IMR-90 (cell line): ENCODE data around the gene SLC17A9. TPM values are rescaled to one million over a fixed set of nuclear protein-coding genes. Genes with fewer than 3 reads are reported as not detected.

Source experiments
- ATAC-seq: fragments of 200-7000 bp; cut with Tn5 transposase; 2 replicates; pipeline ENCODE4 v1.9.1; 2020; ENCODE audit warnings: low read depth, mild to moderate bottlenecking, moderate library complexity
- BruUV-seq: library from RNA; stranded (reverse); fragments of 400-500 nt; replicated peaks from 2 replicates; lab custom pipeline; 2021; lab: Mats Ljungman, UMichigan
- CTCF ChIA-PET: fragments of 300-600 bp; formaldehyde crosslinking; extraction: SDS; loops from one replicate; lab custom pipeline; 2021; ENCODE audit warnings: antibody characterized with exemption; lab: Yijun Ruan, JAX
- POLR2A ChIA-PET: fragments of 300-600 bp; sonication (Branson Sonifier 250); formaldehyde crosslinking; loops from one replicate; lab custom pipeline; 2022; ENCODE audit warnings: antibody characterized with exemption; ENCODE audit not compliant: unreplicated experiment; lab: Charles Lee
- DNase-seq: peaks from one replicate; pipeline ENCODE4 v3.0.0; 2013
- H2AFZ ChIP-seq: replicated peaks from 2 replicates; pipeline ENCODE3; 2013; ENCODE audit warnings: low read length, mild to moderate bottlenecking; ENCODE audit not compliant: poor library complexity
- H2AK5ac ChIP-seq: 2 replicates; pipeline ENCODE4 v1.6.1; 2013; ENCODE audit warnings: low read depth, low read length, inconsistent platforms
- H2AK9ac ChIP-seq: replicated peaks from 2 replicates; pipeline ENCODE3; 2013; ENCODE audit warnings: mild to moderate bottlenecking, low read depth, low read length, moderate library complexity; ENCODE audit not compliant: poor library complexity
- H2BK120ac ChIP-seq: 2 replicates; pipeline ENCODE4 v1.6.1; 2013; ENCODE audit warnings: low read depth, low read length, inconsistent platforms
- H2BK15ac ChIP-seq: 3 replicates; pipeline ENCODE4 v1.6.1; 2013; ENCODE audit warnings: low read depth, low read length, inconsistent platforms
- H2BK20ac ChIP-seq: 2 replicates; pipeline ENCODE4 v1.6.1; 2013; ENCODE audit warnings: low read depth, mild to moderate bottlenecking, inconsistent platforms, low read length, moderate library complexity
- H2BK5ac ChIP-seq: 2 replicates; pipeline ENCODE4 v1.6.1; 2013; ENCODE audit warnings: mild to moderate bottlenecking, low read depth, low read length, inconsistent platforms; ENCODE audit not compliant: poor library complexity, severe bottlenecking
- H3K14ac ChIP-seq: replicated peaks from 2 replicates; pipeline ENCODE4 v1.6.1; 2013; ENCODE audit warnings: low read depth, low read length, inconsistent platforms
- H3K18ac ChIP-seq: 2 replicates; pipeline ENCODE4 v1.6.1; 2013; ENCODE audit warnings: low read depth, low read length, control low read depth
- H3K23ac ChIP-seq: 2 replicates; pipeline ENCODE4 v1.6.1; 2013; ENCODE audit warnings: low read depth, low read length, inconsistent platforms
- H3K27ac ChIP-seq: 2 replicates; pipeline ENCODE4 v1.5.1; 2013; ENCODE audit warnings: mild to moderate bottlenecking, control low read depth, low read length; ENCODE audit not compliant: insufficient read depth
- H3K27me3 ChIP-seq: 2 replicates; pipeline ENCODE4 v1.6.1; 2013; ENCODE audit warnings: low read length; ENCODE audit not compliant: control insufficient read depth, insufficient read depth
- H3K36me3 ChIP-seq: 2 replicates; pipeline ENCODE4 v1.6.1; 2013; ENCODE audit warnings: low read length, mixed read lengths; ENCODE audit not compliant: control insufficient read depth, insufficient read depth
- H3K4ac ChIP-seq: 2 replicates; pipeline ENCODE4 v1.6.1; 2013; ENCODE audit warnings: low read depth, low read length, inconsistent platforms
- H3K4me1 ChIP-seq: 2 replicates; pipeline ENCODE4 v1.6.1; 2013; ENCODE audit warnings: low read length, mixed read lengths; ENCODE audit not compliant: control insufficient read depth, insufficient read depth
- H3K4me2 ChIP-seq: 2 replicates; pipeline ENCODE4 v1.6.1; 2013; ENCODE audit warnings: low read depth, mild to moderate bottlenecking, control low read depth, low read length, moderate library complexity
- H3K4me3 ChIP-seq: 2 replicates; pipeline ENCODE4 v1.5.1; 2013; ENCODE audit warnings: low read depth, mild to moderate bottlenecking, control low read depth, low read length, moderate library complexity; ENCODE audit not compliant: insufficient read depth
- H3K56ac ChIP-seq: 2 replicates; pipeline ENCODE4 v1.6.1; 2013; ENCODE audit warnings: low read length, inconsistent platforms; ENCODE audit not compliant: insufficient read depth; ENCODE audit errors: extremely low read depth
- H3K79me1 ChIP-seq, 2 experiments: 2 replicates each; pipeline ENCODE4 v1.6.1; 2013; ENCODE audit warnings: low read length in 2 of 2, inconsistent platforms in 1 of 2, low read depth in 1 of 2
- H3K9ac ChIP-seq: 2 replicates; pipeline ENCODE4 v1.6.1; 2013; ENCODE audit warnings: low read depth, low read length, control low read depth
- H3K9me1 ChIP-seq: 2 replicates; pipeline ENCODE4 v1.6.1; 2013; ENCODE audit warnings: low read length, inconsistent platforms; ENCODE audit not compliant: insufficient read depth
- H3K9me3 ChIP-seq: 2 replicates; pipeline ENCODE4 v1.6.1; 2013; ENCODE audit warnings: low read length; ENCODE audit not compliant: control insufficient read depth, insufficient read depth
- H4K20me1 ChIP-seq: 2 replicates; pipeline ENCODE4 v1.6.1; 2013; ENCODE audit warnings: low read length, inconsistent platforms; ENCODE audit not compliant: insufficient read depth
- H4K5ac ChIP-seq: 2 replicates; pipeline ENCODE4 v1.6.1; 2013; ENCODE audit warnings: mild to moderate bottlenecking, low read depth, low read length, control low read depth
- H4K8ac ChIP-seq, 2 experiments: 2 replicates each; pipeline ENCODE4 v1.6.1; 2013; ENCODE audit warnings: low read depth in 2 of 2, low read length in 2 of 2, control low read depth in 1 of 2, inconsistent platforms in 1 of 2
- H4K91ac ChIP-seq: 2 replicates; pipeline ENCODE4 v1.6.1; 2013; ENCODE audit warnings: low read depth, low read length, inconsistent platforms; ENCODE audit not compliant: insufficient read depth
- BHLHE40 ChIP-seq: fragments of 150-350 bp; IDR thresholded peaks from 2 replicates; pipeline ENCODE4 v1.6.1; 2016; ENCODE audit warnings: mild to moderate bottlenecking, low read depth, low read length
- CEBPB ChIP-seq: IDR thresholded peaks from 2 replicates; pipeline ENCODE4 v1.6.1; 2012; ENCODE audit warnings: low read depth, low read length, improper control_type of control experiment
- CHD1 ChIP-seq: IDR thresholded peaks from 2 replicates; pipeline ENCODE4 v1.6.1; 2012; ENCODE audit warnings: low read depth, low read length, improper control_type of control experiment
- CTCF ChIP-seq: conservative IDR thresholded peaks from 2 replicates; pipeline ENCODE4 v1.5.1; 2012; ENCODE audit warnings: mild to moderate bottlenecking, low read depth, low read length, improper control_type of control experiment
- ELK1 ChIP-seq: fragments of 150-350 bp; IDR thresholded peaks from 2 replicates; pipeline ENCODE4 v1.6.1; 2016; ENCODE audit warnings: low read depth, mild to moderate bottlenecking, low read length, moderate library complexity, borderline replicate concordance
- FOS ChIP-seq: fragments of 150-350 bp; IDR thresholded peaks from 2 replicates; pipeline ENCODE4 v1.6.1; 2016; ENCODE audit warnings: low read depth, low read length
- MAFK ChIP-seq: IDR thresholded peaks from 2 replicates; pipeline ENCODE4 v1.6.1; 2012; ENCODE audit warnings: low read depth, low read length, improper control_type of control experiment
- MAZ ChIP-seq: IDR thresholded peaks from 2 replicates; pipeline ENCODE4 v1.6.1; 2012; ENCODE audit warnings: low read depth, mild to moderate bottlenecking, low read length, improper control_type of control experiment, moderate library complexity, borderline replicate concordance
- MXI1 ChIP-seq: IDR thresholded peaks from 2 replicates; pipeline ENCODE4 v1.6.1; 2012; ENCODE audit warnings: low read depth, mild to moderate bottlenecking, low read length, moderate library complexity, borderline replicate concordance
- NFE2L2 ChIP-seq: fragments of 150-350 bp; IDR thresholded peaks from 2 replicates; pipeline ENCODE4 v1.6.1; 2016; ENCODE audit warnings: low read depth, mild to moderate bottlenecking, low read length
- POLR2A ChIP-seq: IDR thresholded peaks from 2 replicates; pipeline ENCODE4 v1.6.1; 2012; ENCODE audit warnings: mild to moderate bottlenecking, low read depth, low read length
- RAD21 ChIP-seq: IDR thresholded peaks from 2 replicates; pipeline ENCODE4 v1.6.1; 2012; ENCODE audit warnings: low read length, improper control_type of control experiment
- RCOR1 ChIP-seq: IDR thresholded peaks from 2 replicates; pipeline ENCODE4 v1.6.1; 2012; ENCODE audit warnings: mild to moderate bottlenecking, low read length, improper control_type of control experiment; ENCODE audit not compliant: insufficient replicate concordance
- RFX5 ChIP-seq: IDR thresholded peaks from 2 replicates; pipeline ENCODE4 v1.8.0; 2012; ENCODE audit warnings: low read depth, mild to moderate bottlenecking, low read length, moderate library complexity
- SMC3 ChIP-seq: fragments of 150-350 bp; IDR thresholded peaks from 2 replicates; pipeline ENCODE4 v1.6.1; 2016; ENCODE audit warnings: low read depth, mild to moderate bottlenecking, antibody characterized with exemption, low read length, moderate library complexity
- USF2 ChIP-seq: fragments of 150-350 bp; IDR thresholded peaks from 2 replicates; pipeline ENCODE4 v1.6.1; 2017; ENCODE audit warnings: mild to moderate bottlenecking, antibody characterized with exemption, low read length, low read depth
- WGBS, 2 experiments: methylation state at CpG; one replicate each; pipeline versions ENCODE4 v1.1.5 to v1.1.7; 2013; ENCODE audit warnings: missing lambda C conversion rate in 2 of 2; ENCODE audit not compliant: insufficient read length in 1 of 2; ENCODE audit errors: extremely low coverage in 2 of 2; 5-methylcytosine and 5-hydroxymethylcytosine counted together
- dilution Hi-C: fragments of 300-500 bp; cut with HindIII; formaldehyde crosslinking; loops from one replicate; pipeline ENCODE4 v1.14.3; 2018; ENCODE audit warnings: low sequenced_read_pairs; ENCODE audit not compliant: unreplicated experiment
- in situ Hi-C: fragments of 300-500 bp; cut with MboI; formaldehyde crosslinking; loops from 3 replicates; pipeline ENCODE4 v1.14.3; 2019; ENCODE audit warnings: low sequenced_read_pairs, inconsistent platforms, mixed read lengths
- intact Hi-C: fragments of 100-400 bp; cut with micrococcal nuclease; formaldehyde crosslinking; loops from 2 replicates; pipeline ENCODE4 v1.10.0; 2022
- polyA plus RNA-seq, 3 experiments: library from polyadenylated mRNA; depleted of rRNA; stranded (reverse); fragments of >200 nt; gene quantifications; 2 replicates each; pipeline ENCODE4 v1.2.3, GENCODE V29; 2012; ENCODE audit warnings: low replicate concordance in 1 of 3
- total RNA-seq: library from RNA; depleted of rRNA; stranded (reverse); fragments of >200 nt; gene quantifications from 2 replicates; pipeline ENCODE4 v1.2.3, GENCODE V29; 2012

SLC17A9 gene
- total and polyA plus RNA-seq, 2 of the 4 experiments (the other 2 are of a cell fraction), result 2.2 to 14.4 TPM

GRCh38 chr20:62990306-62990825, 37.9 kb downstream of the SLC17A9 start:
- Histone ChIP-seq H3K9me3 (no peaks in the 10 kb centered on the region), H4K8ac (no peak overlapping the region), H3K23ac (no peak overlapping the region), H2AK5ac (no peak overlapping the region), H2BK15ac (no peak overlapping the region), H3K4ac (no peak overlapping the region), H2BK5ac (no peak overlapping the region), H3K79me1 (no peaks in the 10 kb centered on the region), H4K91ac (no peak overlapping the region), H3K36me3 (no peaks in the 10 kb centered on the region), H3K56ac (no peak overlapping the region), H3K4me1 (no peaks in the 10 kb centered on the region), H3K9me1 (no peaks in the 10 kb centered on the region), H3K14ac (no peak overlapping the region), H4K20me1 (no peaks in the 10 kb centered on the region), H4K5ac (no peak overlapping the region), H3K27me3 (peaks cover 63% of the 10 kb centered on the region), H3K18ac (no peak overlapping the region), H2AK9ac (no peak overlapping the region), H3K4me2 (no peak overlapping the region), H2BK20ac (no peak overlapping the region), H3K27ac (no peak overlapping the region), H3K9ac (no peak overlapping the region), H2AFZ (no peak overlapping the region), H2BK120ac (no peak overlapping the region), H3K4me3 (no peak overlapping the region)
- DNase-seq (no peak), ATAC-seq (no peak)
- dilution Hi-C loops, result no loop called here
- ChIA-PET POLR2A (no interaction called here), CTCF (no interaction called here)
- BruUV-seq, result no TSS peak
- TF ChIP-seq MAZ (no peak), MAFK (no peak), CHD1 (no peak), NFE2L2 (no peak), RFX5 (no peak), RAD21 (no peak), USF2 (no peak), ELK1 (no peak), CTCF (no peak), BHLHE40 (no peak), MXI1 (no peak), SMC3 (no peak), FOS (no peak), POLR2A (no peak), CEBPB (no peak), RCOR1 (no peak)
- in situ Hi-C loops, result no loop called here
- WGBS, 2 experiments, result 55% methylated on average over 7 of the region's 22 CpGs; no CpG with 5 or more reads in 1 of the 2 experiments
- intact Hi-C loops, result no loop called here
